H1 (cell line): Measurements from ENCODE around the gene OXLD1. TPM values are rescaled to one million over a fixed set of nuclear protein-coding genes. Genes with fewer than 3 reads are reported as not detected.

Experiments
- CTCF ChIA-PET: fragments of 300-600 bp; sonication (Branson Sonifier 250); formaldehyde crosslinking; loops from one replicate; lab custom pipeline; 2021; ENCODE audit not compliant: partially characterized antibody; lab: Charles Lee
- POLR2A ChIA-PET: fragments of 300-600 bp; sonication (Branson Sonifier 250); formaldehyde crosslinking; loops from one replicate; lab custom pipeline; 2021; ENCODE audit warnings: inconsistent platforms; ENCODE audit not compliant: partially characterized antibody; lab: Charles Lee
- DNase-seq, 2 experiments: peaks; one replicate each; pipeline versions ENCODE4 v3.0.0 to v3.0.0-alpha.2; 2010 to 2022; ENCODE audit warnings: low spot score in 2 of 2, low read depth in 1 of 2, mixed read lengths in 1 of 2
- FAIRE-seq: peaks from 2 replicates; lab custom pipeline; 2011; peaks lifted over from hg19 to GRCh38; lab: Jason Lieb, UNC
- H2AFZ ChIP-seq: 2 replicates; pipeline ENCODE4 v1.8.1; 2012; ENCODE audit warnings: low read length, inconsistent platforms
- H2AK5ac ChIP-seq: 2 replicates; pipeline ENCODE4 v1.6.1; 2013; ENCODE audit warnings: low read depth, low read length
- H2BK120ac ChIP-seq: replicated peaks from 2 replicates; pipeline ENCODE3; 2013; ENCODE audit warnings: low read depth, low read length, inconsistent platforms
- H2BK12ac ChIP-seq: 2 replicates; pipeline ENCODE4 v1.6.1; 2013; ENCODE audit warnings: low read depth, low read length
- H2BK15ac ChIP-seq: 2 replicates; pipeline ENCODE4 v1.6.1; 2013; ENCODE audit warnings: low read length
- H2BK20ac ChIP-seq: 2 replicates; pipeline ENCODE4 v1.6.1; 2013; ENCODE audit warnings: low read length
- H2BK5ac ChIP-seq: 2 replicates; pipeline ENCODE4 v1.6.1; 2013; ENCODE audit warnings: low read depth, low read length
- H3K14ac ChIP-seq: 2 replicates; pipeline ENCODE4 v1.6.1; 2013; ENCODE audit warnings: inconsistent platforms; ENCODE audit not compliant: insufficient read length
- H3K18ac ChIP-seq: 2 replicates; pipeline ENCODE4 v1.6.1; 2013; ENCODE audit warnings: low read length; ENCODE audit errors: extremely low read depth
- H3K23ac ChIP-seq: 2 replicates; pipeline ENCODE4 v1.6.1; 2013; ENCODE audit warnings: inconsistent platforms; ENCODE audit not compliant: insufficient read length
- H3K23me2 ChIP-seq: 2 replicates; pipeline ENCODE4 v1.6.1; 2013; ENCODE audit warnings: low read depth, low read length
- H3K27ac ChIP-seq: 2 replicates; pipeline ENCODE4 v1.6.1; 2011; ENCODE audit warnings: low read depth, low read length, inconsistent platforms
- H3K27me3 ChIP-seq, 4 experiments: replicated peaks in 1 of 4; 1 replicate in 1 of 4; 2 replicates in 3 of 4; pipeline versions ENCODE4 v1.6.1 to v1.8.1; 2011 to 2013; ENCODE audit warnings: low read length in 3 of 4, mild to moderate bottlenecking in 3 of 4, inconsistent platforms in 2 of 4, mixed read lengths in 2 of 4, moderate library complexity in 1 of 4; ENCODE audit not compliant: control insufficient read depth in 3 of 4, insufficient read depth in 3 of 4; ENCODE audit errors: extremely low read depth in 1 of 4
- H3K36me3 ChIP-seq, 4 experiments: 2 replicates each; pipeline versions ENCODE4 v1.6.1 to v1.8.1; 2011 to 2013; ENCODE audit warnings: mild to moderate bottlenecking in 4 of 4, low read length in 3 of 4, moderate library complexity in 2 of 4, control low read depth in 1 of 4, inconsistent platforms in 1 of 4; ENCODE audit not compliant: insufficient read depth in 4 of 4, control insufficient read depth in 2 of 4
- H3K4ac ChIP-seq: replicated peaks from 2 replicates; pipeline ENCODE3; 2013; ENCODE audit warnings: low read length, low read depth, mixed read lengths, inconsistent platforms; ENCODE audit not compliant: insufficient read length
- H3K4me1 ChIP-seq, 4 experiments: replicated peaks in 1 of 4; 1 replicate in 1 of 4; 2 replicates in 3 of 4; pipeline versions ENCODE4 v1.6.1 to v1.8.1; 2011 to 2013; ENCODE audit warnings: low read length in 3 of 4, inconsistent platforms in 2 of 4, mixed read lengths in 1 of 4; ENCODE audit not compliant: insufficient read depth in 4 of 4, control insufficient read depth in 3 of 4
- H3K4me2 ChIP-seq, 2 experiments: 2 replicates each; pipeline versions ENCODE4 v1.6.1 to v1.8.1; 2011 to 2013; ENCODE audit warnings: low read depth in 2 of 2, low read length in 2 of 2, control low read depth in 1 of 2, inconsistent platforms in 1 of 2, mild to moderate bottlenecking in 1 of 2; ENCODE audit not compliant: insufficient read depth in 1 of 2
- H3K4me3 ChIP-seq, 4 experiments: fragments of 200-600, 300-600 bp in 1 of 4; sonication (generic), shearing (Covaris generic), sonication (Bioruptor Twin) in 1 of 4; 2 replicates each; pipeline versions ENCODE4 v1.5.1 to v1.8.1; 2011 to 2016; ENCODE audit warnings: low read length in 4 of 4, low read depth in 3 of 4, control low read depth in 2 of 4, inconsistent platforms in 2 of 4, mild to moderate bottlenecking in 2 of 4, mixed read lengths in 1 of 4, moderate library complexity in 1 of 4; ENCODE audit not compliant: insufficient read depth in 2 of 4; ENCODE audit errors: extremely low read depth in 1 of 4
- H3K56ac ChIP-seq: replicated peaks from 2 replicates; pipeline ENCODE3; 2013; ENCODE audit warnings: low read depth, mild to moderate bottlenecking, mixed read lengths, low read length, inconsistent platforms; ENCODE audit not compliant: insufficient read length
- H3K79me1 ChIP-seq: 2 replicates; pipeline ENCODE4 v1.6.1; 2013; ENCODE audit warnings: low read depth, low read length, control low read depth
- H3K79me2 ChIP-seq, 2 experiments: 2 replicates each; pipeline versions ENCODE4 v1.6.1 to v1.8.1; 2012 to 2013; ENCODE audit warnings: low read length in 2 of 2, mild to moderate bottlenecking in 2 of 2, inconsistent platforms in 1 of 2; ENCODE audit not compliant: insufficient read depth in 2 of 2, control insufficient read depth in 1 of 2
- H3K9ac ChIP-seq, 4 experiments: replicated peaks in 1 of 4; 1 replicate in 1 of 4; 2 replicates in 3 of 4; pipeline versions ENCODE4 v1.6.1 to v1.8.1; 2011 to 2013; ENCODE audit warnings: low read depth in 3 of 4, low read length in 3 of 4, control low read depth in 2 of 4, mild to moderate bottlenecking in 2 of 4, moderate library complexity in 2 of 4, inconsistent platforms in 1 of 4; ENCODE audit errors: extremely low read depth in 1 of 4
- H3K9me3 ChIP-seq, 2 experiments: 2 replicates each; pipeline versions ENCODE4 v1.6.1 to v1.8.1; 2012 to 2013; ENCODE audit warnings: mild to moderate bottlenecking in 2 of 2, moderate library complexity in 2 of 2, control low read depth in 1 of 2, inconsistent platforms in 1 of 2, low read depth in 1 of 2, low read length in 1 of 2, mixed read lengths in 1 of 2; ENCODE audit not compliant: insufficient read depth in 2 of 2
- H4K20me1 ChIP-seq, 2 experiments: replicated peaks in 1 of 2; 2 replicates each; pipeline versions ENCODE3 to v1.8.1; 2011 to 2013; ENCODE audit warnings: inconsistent platforms in 2 of 2, low read length in 2 of 2, mild to moderate bottlenecking in 1 of 2; ENCODE audit not compliant: insufficient read depth in 2 of 2, control insufficient read depth in 1 of 2
- H4K5ac ChIP-seq: 2 replicates; pipeline ENCODE4 v1.6.1; 2013; ENCODE audit warnings: low read length, low read depth, mixed read lengths, inconsistent platforms; ENCODE audit not compliant: insufficient read length
- H4K8ac ChIP-seq: 2 replicates; pipeline ENCODE4 v1.8.0; 2013; ENCODE audit warnings: mild to moderate bottlenecking, moderate library complexity, low read length, inconsistent platforms; ENCODE audit not compliant: insufficient read depth; ENCODE audit errors: extremely low read depth
- H4K91ac ChIP-seq: replicated peaks from 2 replicates; pipeline ENCODE3; 2013; ENCODE audit warnings: low read length, mixed read lengths, inconsistent platforms; ENCODE audit not compliant: insufficient read length
- WGBS, 2 experiments: shearing (Covaris generic) in 1 of 2; methylation state at CpG; one replicate each; pipeline versions ENCODE4 v1.1.6 to v1.1.7; 2013 to 2015; ENCODE audit warnings: low lambda C conversion rate in 2 of 2, mixed read lengths in 2 of 2, inconsistent platforms in 1 of 2, low coverage in 1 of 2, missing lambda C conversion rate in 1 of 2; ENCODE audit not compliant: insufficient replicate concordance in 2 of 2, insufficient coverage in 1 of 2, insufficient read length in 1 of 2; ENCODE audit errors: extremely low coverage in 1 of 2, missing lambda C conversion rate in 1 of 2; 5-methylcytosine and 5-hydroxymethylcytosine counted together
- polyA plus RNA-seq, 7 experiments: library from polyadenylated mRNA; depleted of rRNA in 3 of 7; stranded (reverse) in 5 of 7; unstranded in 2 of 7; fragments of >200 nt in 5 of 7; fragments of 200-250 nt in 2 of 7; gene quantifications; 1 replicate in 5 of 7; 2 replicates in 1 of 7; 4 replicates in 1 of 7; pipeline versions ENCODE4 v1.2.1 to v1.2.3, GENCODE V29; 2011 to 2013; ENCODE audit warnings: missing spikeins in 2 of 7, mixed read lengths in 2 of 7
- total RNA-seq: library from RNA; stranded (reverse); fragmentation: NEBNext Ultra II Directional; extraction: Animal tissue kit (Norgen Biotek cat#: 25700); gene quantifications from 2 replicates; pipeline ENCODE4 v1.2.1, GENCODE V29; 2021

Gene OXLD1
- total and polyA plus RNA-seq, 2 of the 8 experiments (the other 6 are each of a cell fraction or from before 2014, with no cell fraction given) = 41.5 to 61.9 TPM

DNA sequence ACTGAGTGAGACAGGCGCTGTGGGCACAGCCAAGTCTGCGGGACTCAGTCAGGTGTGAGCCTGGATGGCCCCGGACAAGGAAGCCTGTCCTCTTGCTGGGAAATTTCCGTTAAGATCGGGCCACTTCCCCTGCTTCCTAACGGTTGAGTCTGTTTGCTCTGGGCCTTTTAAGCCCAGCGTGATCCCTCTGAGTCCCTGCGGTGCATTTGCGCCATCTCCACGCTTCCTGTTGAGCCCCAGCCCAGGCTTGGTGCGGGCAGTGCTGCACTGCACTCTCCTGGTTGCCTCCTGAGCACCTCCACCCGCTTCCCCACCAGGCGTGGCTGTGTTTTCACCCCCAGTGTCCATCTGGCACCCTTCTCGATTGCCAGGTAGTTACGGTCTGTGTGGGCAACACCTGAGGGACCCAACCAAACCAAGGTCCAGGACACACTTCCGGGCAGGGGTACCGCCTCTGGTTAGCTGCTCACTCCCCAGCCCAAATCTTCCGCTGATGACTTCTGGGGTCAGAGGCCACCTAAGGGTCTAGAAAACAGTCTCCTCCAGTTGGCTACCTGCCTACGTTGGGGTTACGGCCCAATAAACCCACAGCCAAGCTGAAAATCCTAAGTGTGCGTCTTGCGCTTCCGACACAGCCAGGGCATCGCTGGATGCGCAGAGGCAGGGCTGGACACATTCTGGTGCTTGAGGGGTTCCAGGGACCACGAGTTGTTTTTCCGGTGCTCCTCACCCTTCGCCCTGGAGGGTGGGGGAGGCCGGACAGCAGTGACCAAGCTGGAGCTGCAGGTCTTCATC is 44.3 kb upstream of the OXLD1 start:
- Histone ChIP-seq H3K79me1 (peaks cover 10% of the 10 kb centered on the region), H3K4me3 (peak overlapping the region; percentile 43 to 86 (median 60); a peak in 7 of 8 replicates), H4K91ac (peak overlapping the region; percentile 61), H3K23ac (no peak overlapping the region), H2BK15ac (peak overlapping the region; percentile 84), H2BK12ac (peak overlapping the region; percentile 78), H3K9ac (peak overlapping the region in 2 of 4 experiments; percentile 2 to 35; a peak in 3 of 7 replicates), H4K5ac (peak overlapping the region; percentile 16), H3K9me3 (no peaks in the 10 kb centered on the region), H2BK5ac (peak overlapping the region; percentile 54; the same call in 1 of the 2 replicates), H3K56ac (no peak overlapping the region), H4K20me1 (peaks cover 5 to 16% of the 10 kb centered on the region in 2 experiments), H3K27ac (no peak overlapping the region), H2AK5ac (0 out of 2 replicates have a peak overlapping the region, but pooled peaks have one; percentile 10), H2BK20ac (no peak overlapping the region), H2BK120ac (peak overlapping the region; percentile 18), H3K79me2 (peaks cover 0 to 8% of the 10 kb centered on the region in 2 experiments; a peak in 1 of 4 replicates), H3K23me2 (peaks cover 20% of the 10 kb centered on the region), H3K14ac (no peak overlapping the region), H3K4ac (peak overlapping the region; percentile 24), H3K18ac (peak overlapping the region; percentile 97), H3K36me3 (peaks cover 14 to 21% (median 17%) of the 10 kb centered on the region in 4 experiments), H3K4me2 (peak overlapping the region; percentile 87 to 96), H4K8ac (peak overlapping the region; percentile 72), H2AFZ (no peak overlapping the region), H3K4me1 (peaks cover 0 to 24% (median 18%) of the 10 kb centered on the region in 4 experiments; a peak in 5 of 7 replicates), H3K27me3 (no peaks in the 10 kb centered on the region; a peak in 2 of 7 replicates)
- ChIA-PET CTCF (interaction anchor here (0.6 to 1.5 kb wide), 3 partner anchors 20 to 35 kb away, joined by 3 to 6 read pairs (median 5); no protein-coding TSS in a partner anchor), POLR2A (interaction anchor here (0.7 to 25.9 kb wide), 7 partner anchors 2 to 217 kb away, joined by 3 to 436 read pairs (median 7); partner anchors contain the start of genes ARL16, HGS, MCRIP1 and MRPL12)
- DNase-seq (peak in 1 of 2 experiments; percentile 77), FAIRE-seq (no peak)
- 13% methylated on average over 29 of the region's 29 CpGs; no CpG with 5 or more reads in 1 of the 2 experiments for WGBS, 2 experiments
